Inflammatory macrophage treated with lipopolysaccharide for 4 hours (primary cell): ENCODE results near the gene TMC3.

Source experiments
- DNase-seq: peaks from one replicate; pipeline ENCODE4 v3.0.0-alpha.2; 2020

TMC3 gene

DNA sequence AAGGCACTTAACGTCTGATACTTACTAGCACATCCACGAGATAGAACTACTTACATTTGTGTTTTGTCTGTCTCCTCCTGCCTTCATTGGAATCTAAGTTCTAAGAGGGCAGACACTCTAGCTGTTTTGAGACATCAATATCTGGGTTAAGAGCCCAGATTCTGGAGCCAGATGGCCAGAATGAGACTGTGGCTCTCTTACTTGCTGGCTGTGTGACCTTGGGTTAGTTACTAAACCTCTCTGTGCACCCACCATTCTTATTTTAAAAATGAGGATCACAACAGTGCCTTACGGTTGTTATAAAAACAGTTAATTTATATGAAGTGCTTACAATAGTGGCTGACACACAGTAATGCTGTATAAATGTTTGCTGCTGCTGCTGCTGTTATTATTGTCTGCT is 57.7 kb downstream of the TMC3 start:
- no peak for DNase-seq

DNA sequence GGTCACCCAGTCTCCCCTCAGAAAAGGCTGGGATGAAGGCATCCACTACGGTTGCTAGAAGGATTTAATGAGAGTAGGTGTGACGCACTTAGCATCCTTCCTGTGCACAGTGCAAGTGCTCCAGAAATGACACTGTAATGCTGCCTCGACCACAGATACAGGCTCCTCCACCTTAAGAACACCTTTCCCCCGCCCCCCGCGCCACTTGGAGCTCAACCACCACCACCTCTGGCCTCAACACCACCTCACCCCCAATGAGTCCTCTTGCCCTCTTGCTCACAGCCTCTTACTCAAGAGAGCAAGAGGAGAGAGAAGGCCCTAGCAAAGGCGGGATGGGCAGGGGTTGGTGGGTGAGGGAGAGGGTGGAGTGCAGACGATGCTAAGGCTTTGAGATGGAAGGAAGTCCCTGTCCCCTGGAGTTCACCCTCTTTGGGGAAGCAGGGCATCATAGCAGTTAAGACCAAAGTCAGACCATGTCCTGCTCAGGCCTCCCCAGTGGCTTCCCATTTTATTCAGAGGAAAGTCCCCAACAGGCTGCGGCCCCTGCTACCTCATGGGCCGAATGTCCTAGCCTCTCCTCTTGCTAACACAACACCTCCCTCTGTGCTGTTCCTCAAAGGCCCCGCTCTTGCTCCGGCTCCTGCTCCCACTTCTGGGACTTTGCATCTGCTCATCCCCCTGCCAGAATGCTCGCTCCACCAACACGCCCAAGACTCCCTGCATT is 58.4 kb downstream of the TMC3 start:
- no peak for DNase-seq

DNA sequence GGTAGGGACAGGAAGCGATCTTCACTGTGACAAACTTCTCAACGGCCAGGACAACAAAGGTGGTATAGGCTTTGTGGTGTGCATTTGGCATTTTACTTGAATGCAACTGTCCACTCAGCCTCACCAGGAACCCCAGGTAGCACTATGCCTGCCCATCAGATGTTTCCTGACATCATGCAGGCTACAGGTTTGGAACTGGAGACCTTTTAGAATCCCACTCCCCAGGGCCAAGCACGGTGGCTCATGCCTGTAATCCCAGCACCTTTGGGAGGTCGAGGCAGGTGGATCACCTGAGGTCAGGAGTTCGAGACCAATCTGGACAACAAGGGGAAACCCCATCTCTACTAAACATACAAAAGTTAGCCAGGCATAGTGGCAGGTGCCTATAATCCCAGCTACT is 59.6 kb downstream of the TMC3 start:
- DNase-seq, result no peak

- no peak for DNase-seq
Observed at GRCh38 chr15:81313686-81314085, 60.3 kb downstream of the TMC3 start.

- DNase-seq, result peak; percentile 98
Observed at GRCh38 chr15:81312790-81313543, 61.0 kb downstream of the TMC3 start.

DNA sequence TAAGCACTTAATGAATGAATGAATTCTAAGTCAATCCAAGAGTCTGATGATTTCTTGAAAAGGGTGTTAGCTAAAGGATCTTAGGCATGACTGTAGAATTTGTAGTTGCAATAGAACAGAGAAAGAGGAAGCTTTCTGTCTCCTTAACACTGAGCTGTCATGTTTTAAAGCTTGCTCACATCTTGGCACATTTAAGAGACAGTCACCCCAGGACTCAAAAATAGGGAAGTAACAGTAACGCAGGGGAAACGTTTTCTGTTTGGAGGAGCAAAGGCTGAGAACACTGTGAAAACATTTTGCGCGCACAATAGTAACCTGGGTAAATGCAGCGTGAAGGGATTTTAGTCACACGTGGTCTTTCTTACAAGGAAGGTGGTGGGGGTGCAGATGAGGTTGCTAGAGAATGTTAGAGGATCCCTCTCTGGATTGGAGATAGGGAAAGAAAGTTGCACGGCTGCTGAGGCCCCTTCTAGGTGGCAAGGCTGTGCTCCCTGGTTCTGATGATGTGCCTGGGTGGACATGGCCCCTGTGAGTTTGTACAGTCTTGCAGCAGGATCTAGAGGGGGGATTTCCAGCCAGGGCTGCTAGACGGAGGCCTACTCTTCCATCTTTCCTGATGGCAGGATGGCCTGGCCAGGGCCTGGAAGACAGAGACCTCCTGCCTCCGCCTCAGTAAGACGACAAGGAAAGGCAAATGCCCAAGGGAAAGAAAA is 62.1 kb downstream of the TMC3 start:
- peak; percentile 96 for DNase-seq

GRCh38 chr15:81310480-81310879 is 63.5 kb downstream of the TMC3 start:
- DNase-seq, result no peak

DNA sequence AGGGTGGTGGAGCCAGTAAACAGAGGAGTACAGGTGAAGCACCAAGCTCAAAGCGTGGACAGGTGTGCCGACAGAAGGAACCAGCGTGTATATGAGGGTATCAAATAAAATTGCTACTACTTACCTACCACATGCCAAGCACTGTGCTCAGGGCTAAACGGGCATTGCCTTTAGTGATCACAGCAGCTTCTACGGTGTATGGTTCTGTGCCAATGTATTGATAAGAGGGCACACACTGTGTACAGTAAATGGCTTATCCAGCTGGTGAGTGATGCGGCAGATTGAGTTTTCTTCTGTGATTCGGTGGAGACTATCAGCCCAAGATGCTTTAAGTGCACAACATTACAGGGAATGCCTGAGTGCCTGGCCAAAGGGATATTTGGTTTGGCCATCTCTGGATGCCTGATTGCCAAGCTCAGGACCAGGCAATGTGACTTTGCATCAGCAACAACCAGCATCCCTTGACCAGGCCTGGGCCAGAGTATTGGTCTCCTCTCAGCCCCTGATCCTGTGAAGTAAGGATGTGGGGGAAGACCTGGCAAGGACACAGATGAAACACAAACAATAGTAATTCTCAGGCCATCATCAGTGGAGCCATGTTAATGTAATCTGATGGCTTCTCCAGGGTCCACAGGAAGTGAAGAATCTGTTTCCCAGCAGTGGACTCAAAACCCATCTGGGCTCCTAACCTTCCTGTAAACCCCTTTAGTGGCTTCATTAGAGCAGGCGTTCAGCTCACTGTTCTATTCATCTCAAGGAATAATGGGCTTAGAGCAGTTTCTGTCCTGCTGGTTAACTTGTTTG is 64.2 kb downstream of the TMC3 start:
- no peak for DNase-seq

GRCh38 chr15:81308260-81308659 is 65.8 kb downstream of the TMC3 start:
- no peak for DNase-seq

GRCh38 chr15:81304226-81304625 is 69.8 kb downstream of the TMC3 start:
- peak; percentile 91 for DNase-seq

- DNase-seq, result peak; percentile 40
Observed at GRCh38 chr15:81303244-81304225, 70.5 kb downstream of the TMC3 start.

- DNase-seq, result peak; percentile 75
Observed at GRCh38 chr15:81302701-81303109, 71.3 kb downstream of the TMC3 start.

- peak; percentile 97 for DNase-seq
Observed at GRCh38 chr15:81301815-81302399, 72.1 kb downstream of the TMC3 start.

DNA sequence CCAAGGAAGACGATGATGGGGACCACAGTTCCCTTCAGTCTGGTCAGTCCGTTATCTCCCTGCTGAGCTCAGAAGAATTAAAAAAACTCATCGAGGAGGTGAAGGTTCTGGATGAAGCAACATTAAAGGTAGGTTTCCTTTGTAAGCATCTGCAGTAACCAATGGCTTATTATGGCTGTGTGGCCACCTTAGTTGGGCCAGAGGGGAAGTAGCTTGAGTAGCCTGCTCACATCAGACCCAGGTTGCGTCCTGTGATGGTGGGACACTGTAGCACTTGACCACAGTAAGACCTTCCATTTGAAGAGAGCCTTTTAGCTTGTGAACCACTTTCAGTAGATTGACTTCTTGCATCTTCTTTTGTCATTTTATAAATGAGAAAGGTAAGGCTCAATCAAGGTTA is 72.6 kb downstream of the TMC3 start:
- DNase-seq, result no peak

GRCh38 chr15:81299630-81300273 is 74.3 kb downstream of the TMC3 start:
- DNase-seq, result no peak

GRCh38 chr15:81299156-81299555 is 74.9 kb downstream of the TMC3 start:
- peak; percentile 67 for DNase-seq

- DNase-seq, result no peak
Observed at GRCh38 chr15:81298611-81299010, 75.4 kb downstream of the TMC3 start.

DNA sequence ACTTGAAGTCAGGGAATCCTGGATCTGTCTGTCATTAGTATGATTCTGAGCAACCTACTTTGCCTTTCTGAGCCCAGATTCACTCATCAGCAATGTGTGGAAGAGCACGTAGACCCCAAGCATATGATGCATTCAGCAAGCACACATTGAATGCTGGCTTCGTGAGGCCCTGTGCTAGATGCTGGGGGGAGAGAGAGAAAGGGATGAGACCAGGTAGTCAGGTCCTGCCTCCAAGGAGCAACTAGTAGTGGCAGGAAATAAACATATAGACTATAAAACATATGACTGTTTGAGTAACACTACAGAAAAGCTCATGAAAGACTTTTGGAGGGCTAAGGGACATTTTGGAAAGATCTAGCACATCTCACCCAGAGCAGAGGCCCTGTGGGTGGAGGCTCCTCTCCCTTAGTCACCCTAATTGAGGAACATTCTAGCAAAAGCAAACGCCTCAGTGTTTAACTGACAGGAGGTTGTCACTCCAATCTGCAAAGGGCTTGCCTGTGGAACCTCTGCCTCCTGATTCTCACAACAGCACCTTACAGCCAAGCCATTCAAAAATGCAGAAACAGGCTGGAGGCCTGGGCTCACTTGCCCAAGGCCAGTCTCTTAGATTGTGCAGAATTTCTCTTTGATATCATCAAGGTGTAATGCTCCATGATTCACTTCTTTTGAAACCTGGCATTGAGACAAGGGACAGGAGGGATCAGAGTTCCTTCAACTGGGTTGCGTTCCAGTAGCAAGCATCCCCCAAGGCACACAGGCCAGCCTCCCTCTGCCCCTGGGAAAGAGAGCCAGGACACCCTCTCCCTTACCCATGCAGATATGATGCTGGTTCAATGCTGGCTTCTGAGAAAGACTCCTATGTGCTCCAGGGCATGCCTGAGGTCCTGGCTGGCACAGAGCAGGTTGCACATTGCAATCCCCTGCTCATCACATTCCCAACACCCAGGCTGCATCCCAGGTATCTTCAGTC is 76.1 kb downstream of the TMC3 start:
- peak; percentile 84 for DNase-seq

- no peak for DNase-seq
Observed at GRCh38 chr15:81297147-81297572, 76.9 kb downstream of the TMC3 start.
